HG03066 (cell line): ENCODE measurements around the gene HSCB.
A peak's percentile ranks its signal among the peaks of the same experiment; 100 is the strongest.
"Not testable (repeated sequence)": the region's sequence is repeated elsewhere in the genome, so short reads cannot be mapped to it uniquely, and the experiment has no call there.

Experiments
- ATAC-seq: cut with Tn5 transposase; IDR thresholded peaks from one replicate; pipeline ENCODE4 v1.9.1; 2021; ENCODE audit warnings: low read depth; ENCODE audit not compliant: unreplicated experiment

The HSCB gene

DNA sequence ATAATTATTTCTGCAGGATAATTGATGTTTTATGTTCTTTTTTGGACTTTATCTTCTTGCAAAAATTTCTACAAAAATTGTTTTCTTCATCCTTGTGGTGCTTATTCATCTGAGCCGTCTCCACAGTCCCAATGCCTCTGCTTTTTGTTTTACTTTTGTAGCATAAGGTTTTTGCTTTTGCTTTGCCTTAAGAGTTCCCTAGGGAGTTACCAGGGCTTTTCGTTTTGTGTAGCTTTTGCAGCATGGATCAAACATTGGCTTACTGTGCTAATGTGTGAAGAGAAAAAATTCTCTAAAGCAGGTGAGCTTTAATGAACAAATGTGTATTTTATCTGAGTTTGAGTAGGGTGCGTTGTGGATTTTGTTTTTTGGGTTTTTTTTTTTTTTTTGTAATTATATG lies 46.8 kb downstream of the HSCB start:
- no peak for ATAC-seq

GRCh38 chr22:28791124-28791523 lies 49.3 kb downstream of the HSCB start:
- ATAC-seq = no peak

DNA sequence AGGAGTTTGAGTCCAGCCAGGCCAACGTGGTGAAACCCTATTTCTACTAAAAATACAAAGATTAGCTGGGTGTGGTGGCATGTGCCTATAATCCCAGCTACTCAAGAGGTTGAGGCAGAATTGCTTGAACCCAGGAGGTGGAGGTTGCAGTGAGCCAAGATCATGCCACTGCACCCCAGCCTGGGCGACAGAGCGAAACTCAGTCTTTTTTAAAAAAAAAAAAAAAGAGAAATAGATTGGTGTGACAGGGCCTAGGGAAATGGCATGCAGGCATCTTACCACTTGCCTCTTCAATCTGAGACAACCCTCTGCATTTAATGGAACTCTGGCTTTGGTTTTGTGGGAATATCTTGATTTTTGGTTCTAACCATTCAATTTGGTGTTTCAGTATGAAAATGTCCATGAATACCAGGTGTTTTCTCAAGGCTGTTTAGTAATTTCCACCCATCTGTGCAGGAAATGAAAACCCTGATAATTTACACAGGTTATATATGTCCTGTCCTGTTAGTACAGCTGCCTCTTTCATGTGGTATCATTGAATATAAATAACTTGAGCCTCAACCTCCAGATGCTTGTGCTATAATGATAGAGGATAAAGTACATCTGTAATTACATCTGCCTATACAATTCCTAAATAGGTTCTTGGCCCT lies 50.1 kb downstream of the HSCB start:
- peak; percentile 57 for ATAC-seq

DNA sequence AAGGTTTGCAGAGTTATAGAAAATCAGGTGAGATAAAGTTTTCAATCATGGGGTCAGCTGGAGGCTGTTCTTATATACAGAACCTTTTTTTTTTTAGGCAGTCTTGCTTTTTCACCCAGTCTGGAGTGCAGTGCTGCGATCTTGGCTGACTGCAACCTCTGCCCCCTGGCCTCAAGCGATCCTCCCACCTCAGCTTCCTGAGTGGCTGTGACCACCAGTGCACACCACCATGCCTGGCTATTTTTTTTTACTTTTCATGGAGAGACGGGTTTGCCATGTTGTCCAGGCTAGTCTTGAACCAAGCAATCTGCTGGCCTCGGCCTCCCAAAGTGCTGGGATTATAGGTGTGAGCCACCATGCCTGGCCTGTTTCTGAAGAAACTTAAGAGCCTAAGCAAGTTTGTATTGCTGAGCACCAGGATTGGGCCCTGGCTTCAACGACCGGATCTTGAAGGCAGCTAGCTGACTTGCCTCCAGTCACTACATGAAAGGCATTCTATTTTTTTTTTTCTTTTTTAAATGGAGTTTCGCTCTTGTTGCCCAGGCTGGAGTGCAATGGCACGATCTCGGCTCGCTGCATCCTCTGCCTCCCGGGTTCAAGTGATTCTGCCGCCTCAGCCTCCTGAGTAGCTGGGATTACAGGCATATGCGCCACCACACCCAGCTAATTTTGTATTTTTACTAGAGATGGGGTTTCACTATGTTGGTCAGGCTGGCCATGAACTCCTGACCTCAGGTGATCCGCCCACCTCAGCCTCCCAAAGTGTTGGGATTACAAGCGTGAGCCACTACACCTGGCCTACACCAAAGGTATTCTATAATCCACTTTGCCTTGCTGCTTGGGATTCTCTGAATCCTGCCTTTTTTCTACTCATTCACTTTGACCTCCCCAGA lies 50.9 kb downstream of the HSCB start:
- peak; percentile 49 for ATAC-seq

- no peak for ATAC-seq
Measured at GRCh38 chr22:28793976-28794584, 52.2 kb downstream of the HSCB start.

DNA sequence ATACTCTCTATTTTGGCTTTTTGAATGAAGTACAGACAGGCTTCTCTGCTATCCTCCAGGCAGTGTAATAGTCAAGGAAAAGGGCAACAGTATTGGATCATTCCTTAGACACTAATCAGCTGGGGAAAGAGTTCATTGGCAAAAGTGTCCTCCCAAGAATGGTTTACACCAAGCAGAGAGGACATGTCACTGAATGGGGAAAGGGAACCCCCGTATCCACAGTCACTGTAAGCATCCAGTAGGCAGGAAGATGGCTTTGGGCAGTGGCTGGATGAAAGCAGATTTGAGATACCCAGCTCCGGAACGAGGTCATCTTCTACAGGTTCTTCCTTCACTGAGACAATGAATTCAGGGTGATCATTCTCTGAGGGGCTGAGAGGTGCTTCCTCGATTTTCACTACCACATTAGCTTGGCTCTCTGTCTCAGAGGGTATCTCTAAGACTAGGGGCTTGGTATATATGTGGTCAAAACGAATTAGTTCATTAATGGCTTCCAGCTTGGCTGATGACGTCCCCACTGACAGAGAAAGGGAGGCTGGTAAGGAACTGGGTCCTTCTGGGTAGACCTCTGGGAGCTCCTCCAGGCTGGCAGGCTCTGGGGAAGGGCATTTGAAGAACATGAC lies 53.3 kb downstream of the HSCB start:
- ATAC-seq = no peak

- ATAC-seq = no peak
Measured at GRCh38 chr22:28795932-28796856, 54.4 kb downstream of the HSCB start.

DNA sequence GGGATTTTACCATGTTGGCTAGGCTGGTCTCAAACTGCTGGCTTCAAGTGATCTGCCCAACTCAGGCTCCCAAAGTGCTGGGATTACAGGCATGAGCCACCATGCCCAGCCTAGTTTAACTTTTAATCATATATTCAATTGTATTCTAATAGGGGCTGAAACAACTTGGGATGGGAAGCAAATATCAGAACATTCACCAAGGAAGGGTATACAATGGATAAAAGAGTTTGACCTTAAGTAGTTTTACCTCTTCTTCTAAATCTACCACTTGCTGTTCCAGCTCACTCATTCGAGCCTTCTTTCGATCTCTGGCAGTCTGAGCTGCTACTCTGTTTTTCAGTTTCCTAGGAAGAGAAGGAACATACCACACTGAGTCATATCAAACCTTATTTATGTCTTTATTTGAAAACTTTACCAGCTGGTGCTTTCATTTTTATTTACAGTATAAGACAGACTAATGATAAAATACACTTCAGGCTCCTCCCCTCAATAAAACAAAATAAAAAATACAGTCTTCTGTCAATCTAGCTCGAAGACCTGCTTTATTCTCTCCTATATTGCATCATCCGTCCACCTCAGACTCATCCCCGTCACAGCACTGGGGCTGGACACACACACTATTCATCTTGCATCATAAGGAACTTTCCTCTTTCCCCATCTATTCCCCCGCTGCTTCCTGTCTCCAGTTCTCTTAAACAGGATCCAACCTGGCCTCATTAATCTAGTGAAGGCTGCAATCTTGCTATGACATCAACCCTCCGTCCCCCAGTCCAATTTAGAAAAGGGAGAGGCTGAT lies 57.2 kb downstream of the HSCB start:
- no peak for ATAC-seq

DNA sequence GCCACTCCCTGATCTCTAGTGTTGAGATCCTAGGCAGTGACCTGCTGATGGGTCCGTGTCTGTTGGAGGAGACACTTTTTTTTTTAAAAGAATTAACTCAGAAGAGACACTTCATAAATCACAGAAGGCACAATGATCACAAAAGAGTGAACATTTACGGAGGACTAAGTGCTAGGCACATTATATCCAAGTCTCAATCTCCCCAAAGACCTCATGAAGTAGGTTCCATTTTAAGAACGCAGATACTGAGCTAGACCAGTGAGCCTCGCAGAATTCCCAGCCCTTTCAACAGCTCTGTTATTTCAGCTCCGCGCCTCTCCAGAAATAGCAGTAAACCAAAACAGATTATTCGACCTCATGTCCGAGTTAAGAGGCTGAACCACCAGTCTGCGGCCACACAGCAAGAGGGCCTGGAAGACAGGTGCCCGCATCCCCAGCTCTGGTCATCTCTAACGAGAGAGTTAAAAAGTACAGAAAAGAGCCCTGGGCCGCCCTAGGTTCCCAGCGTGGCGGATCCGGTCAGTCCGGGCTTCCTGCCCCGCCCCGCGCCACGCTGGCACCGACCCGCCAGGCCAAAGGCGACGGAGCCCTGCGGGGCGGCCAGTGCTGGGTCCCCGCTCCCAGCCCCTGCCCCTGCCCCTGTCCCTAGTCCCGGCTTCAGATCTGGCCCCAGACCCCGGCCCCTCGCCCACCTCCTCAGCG lies 57.9 kb downstream of the HSCB start:
- ATAC-seq = peak; percentile 9

DNA sequence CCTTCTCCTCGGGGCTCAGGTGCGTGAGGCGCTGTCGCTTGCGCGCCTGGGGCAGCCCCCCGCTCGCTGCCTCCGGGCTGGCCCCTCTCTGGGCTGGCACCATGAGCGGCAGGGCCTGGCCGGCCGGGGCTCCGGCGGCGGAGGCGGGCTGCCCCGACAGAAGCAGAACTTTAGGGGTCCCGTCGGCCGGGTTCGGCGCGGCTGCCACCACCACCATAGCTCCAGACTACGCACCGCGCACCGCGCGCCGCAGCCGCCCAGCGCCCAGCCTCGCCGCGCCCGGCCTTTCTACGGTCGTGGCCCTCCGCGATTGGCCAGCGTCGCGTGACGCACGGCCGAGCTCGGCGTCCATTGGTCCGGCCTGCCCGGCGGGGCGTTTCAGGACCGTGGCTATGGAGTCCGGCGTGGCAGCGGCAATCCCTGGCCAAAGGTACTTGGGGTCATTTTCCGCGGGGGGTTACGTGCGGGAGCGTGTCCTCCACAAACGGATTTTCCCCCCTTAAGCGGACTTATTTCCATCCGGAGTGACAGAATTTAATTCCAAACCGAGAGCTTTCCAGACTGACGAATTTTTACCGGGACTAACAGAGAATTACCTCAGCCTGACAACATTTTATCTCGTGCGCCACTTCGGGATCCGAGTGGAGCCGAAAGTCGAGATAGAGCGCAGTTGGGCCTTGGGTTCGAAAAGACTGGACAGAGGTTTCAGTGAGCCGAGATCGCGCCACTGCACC lies 58.6 kb downstream of the HSCB start, which contains the start of gene XBP1:
TSS of gene XBP1 (minus strand) at position 262 of the 734 bp plus-strand sequence.
- ATAC-seq = peak; percentile 75

GRCh38 chr22:28801845-28802594 lies 60.2 kb downstream of the HSCB start:
- ATAC-seq = no peak

DNA sequence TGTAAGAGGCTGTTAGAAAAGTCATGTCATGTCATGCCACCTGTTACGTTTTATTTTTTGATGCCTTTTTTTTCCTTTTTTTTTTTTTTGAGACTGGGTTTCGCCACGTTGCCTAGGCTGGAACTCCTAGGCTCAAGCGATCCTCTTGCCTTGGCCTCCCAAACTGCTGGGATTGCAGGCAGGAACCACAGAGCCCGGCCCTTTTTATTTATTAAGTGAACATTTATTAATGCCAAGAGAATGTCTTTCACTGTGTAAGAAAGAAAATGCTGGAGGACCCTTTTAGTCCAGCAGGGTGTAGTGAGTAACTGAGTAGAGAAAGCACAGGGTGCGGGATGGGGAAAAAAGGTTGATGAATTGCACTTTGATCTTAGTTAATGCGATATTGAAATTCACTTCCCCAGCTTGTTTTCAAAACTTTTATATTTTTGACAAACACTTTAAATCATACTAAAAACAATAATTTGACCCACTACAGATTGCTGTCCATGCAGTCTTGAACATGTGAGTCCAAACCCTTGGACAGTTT lies 60.8 kb downstream of the HSCB start:
- no peak for ATAC-seq

DNA sequence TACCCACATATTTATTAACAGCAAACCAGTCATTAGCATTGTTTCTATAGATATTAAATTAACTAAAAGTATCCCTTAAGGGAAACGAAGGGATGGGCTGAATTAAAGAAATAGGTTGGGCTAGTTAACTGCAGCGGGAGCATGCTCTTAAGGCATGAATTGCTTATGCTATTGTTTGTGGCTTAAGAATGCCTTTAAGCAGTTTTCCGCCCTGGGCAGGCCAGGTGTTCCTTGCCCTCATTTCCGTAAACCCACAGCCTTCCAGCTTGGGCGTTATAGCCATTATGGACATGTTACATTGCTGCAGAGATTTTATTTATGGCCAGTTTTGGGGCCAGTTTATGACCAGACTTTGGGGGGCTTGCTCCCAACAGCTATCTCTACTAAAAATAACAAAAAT lies 63.6 kb downstream of the HSCB start:
- not testable (repeated sequence) for ATAC-seq
